ENCODE measurements around the gene ZCCHC2. TPM values are rescaled to one million over a fixed set of nuclear protein-coding genes. Genes with fewer than 3 reads are reported as not detected.

The ZCCHC2 gene
- polyA plus RNA-seq, 2 of the 4 experiments (the other 2 are of a cell fraction): 7.6 to 12.5 TPM

GRCh38 chr18:62609764-62610163 lies 86.9 kb downstream of the ZCCHC2 start:
- H3K27ac ChIP-seq: no peak overlapping the region
- H3K4me1 ChIP-seq: no peaks in the 10 kb centered on the region
- H3K4me2 ChIP-seq: no peak overlapping the region
- FAIRE-seq (no peak), ATAC-seq (no peak), DNase-seq (ENCODE audit: low read depth in 1 of 2, low spot score in 1 of 2) (no peak)
- no peak overlapping the region for H3K4me3 ChIP-seq
- CTCF ChIA-PET: interaction anchor here (1.0 to 1.2 kb wide), 2 partner anchors 26 to 373 kb away, joined by 3 read pairs; no protein-coding TSS in a partner anchor
- POLR2A ChIA-PET: no interaction called here
- no peaks in the 10 kb centered on the region for H3K9me3 ChIP-seq
- TF ChIP-seq ZC3H11A (IDR thresholded peaks at IDR 0.05) (no peak), HEYL (CRISPR knock-in tag; IDR thresholded peaks at IDR 0.05) (no peak), HOXB5 (CRISPR knock-in tag; IDR thresholded peaks at IDR 0.05) (no peak), MAFK (IDR thresholded peaks at IDR 0.05; ENCODE audit: partially characterized antibody) (no peak), ESRRA (IDR thresholded peaks at IDR 0.05; ENCODE audit: borderline replicate concordance, low read length) (no peak), ATOH8 (CRISPR knock-in tag; IDR thresholded peaks at IDR 0.05; ENCODE audit: low read depth) (no peak), MAX (IDR thresholded peaks at IDR 0.05) (no peak), HMGXB4 (CRISPR knock-in tag; IDR thresholded peaks at IDR 0.05; ENCODE audit: borderline replicate concordance) (no peak), NFE2L2 (conservative IDR thresholded peaks at IDR 0.05; ENCODE audit: low read length) (no peak)
- TF ChIP-seq, protein P1, sequence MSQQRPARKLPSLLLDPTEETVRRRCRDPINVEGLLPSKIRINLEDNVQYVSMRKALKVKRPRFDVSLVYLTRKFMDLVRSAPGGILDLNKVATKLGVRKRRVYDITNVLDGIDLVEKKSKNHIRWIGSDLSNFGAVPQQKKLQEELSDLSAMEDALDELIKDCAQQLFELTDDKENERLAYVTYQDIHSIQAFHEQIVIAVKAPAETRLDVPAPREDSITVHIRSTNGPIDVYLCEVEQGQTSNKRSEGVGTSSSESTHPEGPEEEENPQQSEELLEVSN (IDR thresholded peaks at IDR 0.05; ENCODE audit: borderline replicate concordance, low read depth): no peak
- TF ChIP-seq, protein P2, sequence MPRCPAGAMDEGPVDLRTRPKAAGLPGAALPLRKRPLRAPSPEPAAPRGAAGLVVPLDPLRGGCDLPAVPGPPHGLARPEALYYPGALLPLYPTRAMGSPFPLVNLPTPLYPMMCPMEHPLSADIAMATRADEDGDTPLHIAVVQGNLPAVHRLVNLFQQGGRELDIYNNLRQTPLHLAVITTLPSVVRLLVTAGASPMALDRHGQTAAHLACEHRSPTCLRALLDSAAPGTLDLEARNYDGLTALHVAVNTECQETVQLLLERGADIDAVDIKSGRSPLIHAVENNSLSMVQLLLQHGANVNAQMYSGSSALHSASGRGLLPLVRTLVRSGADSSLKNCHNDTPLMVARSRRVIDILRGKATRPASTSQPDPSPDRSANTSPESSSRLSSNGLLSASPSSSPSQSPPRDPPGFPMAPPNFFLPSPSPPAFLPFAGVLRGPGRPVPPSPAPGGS (IDR thresholded peaks at IDR 0.05): no peak
- WGBS (ENCODE audit: missing lambda C conversion rate): 34% methylated on average over 2 of the region's 2 CpGs

DNA sequence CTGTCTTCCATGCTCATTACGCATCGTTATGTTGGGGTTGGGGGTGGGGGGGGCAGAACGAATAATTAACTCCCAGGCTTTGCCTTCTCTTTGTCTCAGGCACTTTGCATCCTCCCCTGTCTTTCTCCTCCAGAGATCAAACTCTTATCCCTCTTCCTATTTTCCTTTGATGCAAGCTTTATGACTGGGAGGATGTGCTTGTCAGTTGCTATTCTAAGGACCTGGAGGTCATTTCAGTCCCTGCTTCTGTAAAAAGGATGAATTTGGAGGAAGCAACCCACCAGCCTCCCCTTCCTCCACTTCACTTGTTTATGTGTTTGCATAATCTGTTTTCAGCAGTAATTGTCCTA lies 87.5 kb downstream of the ZCCHC2 start:
- Histone ChIP-seq H3K4me3 (no peak overlapping the region), H3K4me1 (no peaks in the 10 kb centered on the region), H3K9me3 (no peaks in the 10 kb centered on the region), H3K4me2 (no peak overlapping the region), H3K27ac (no peak overlapping the region)
- DNase-seq (ENCODE audit: low read depth in 1 of 2, low spot score in 1 of 2) (no peak), ATAC-seq (no peak), FAIRE-seq (no peak)
- WGBS (ENCODE audit: missing lambda C conversion rate): 57% methylated on average over 3 of the region's 3 CpGs
- TF ChIP-seq ZSCAN20 (CRISPR knock-in tag; IDR thresholded peaks at IDR 0.05): no peak
- TF ChIP-seq SREBF2 (IDR thresholded peaks at IDR 0.05): no peak
- TF ChIP-seq, protein P3, sequence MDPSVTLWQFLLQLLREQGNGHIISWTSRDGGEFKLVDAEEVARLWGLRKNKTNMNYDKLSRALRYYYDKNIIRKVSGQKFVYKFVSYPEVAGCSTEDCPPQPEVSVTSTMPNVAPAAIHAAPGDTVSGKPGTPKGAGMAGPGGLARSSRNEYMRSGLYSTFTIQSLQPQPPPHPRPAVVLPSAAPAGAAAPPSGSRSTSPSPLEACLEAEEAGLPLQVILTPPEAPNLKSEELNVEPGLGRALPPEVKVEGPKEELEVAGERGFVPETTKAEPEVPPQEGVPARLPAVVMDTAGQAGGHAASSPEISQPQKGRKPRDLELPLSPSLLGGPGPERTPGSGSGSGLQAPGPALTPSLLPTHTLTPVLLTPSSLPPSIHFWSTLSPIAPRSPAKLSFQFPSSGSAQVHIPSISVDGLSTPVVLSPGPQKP (IDR thresholded peaks at IDR 0.05; ENCODE audit: low read depth, low read length): no peak
- TF ChIP-seq JUN (IDR thresholded peaks at IDR 0.05): no peak
- TF ChIP-seq CBX8 (IDR thresholded peaks at IDR 0.05): no peak
- TF ChIP-seq TFCP2L1 (CRISPR knock-in tag; IDR thresholded peaks at IDR 0.05): no peak
- no peak for TF ChIP-seq ZC3H11A (IDR thresholded peaks at IDR 0.05)
- no peak for TF ChIP-seq FOXS1 (CRISPR knock-in tag; IDR thresholded peaks at IDR 0.05)
- TF ChIP-seq MAZ (IDR thresholded peaks at IDR 0.05; ENCODE audit: borderline replicate concordance, low read depth, low read length): no peak
- TF ChIP-seq NR3C1 (IDR thresholded peaks at IDR 0.05): no peak
- TF ChIP-seq RFX5 (IDR thresholded peaks at IDR 0.05): no peak
- ChIA-PET POLR2A (no interaction called here), CTCF (interaction anchor here (1.0 to 1.2 kb wide), 2 partner anchors 27 to 373 kb away, joined by 3 read pairs; no protein-coding TSS in a partner anchor)
